SK-N-SH treated with all-trans-retinoic acid at 6 μM for 48 hours (cell line): ENCODE measurements around the gene TSC2.

Experiments used
- ATAC-seq: fragments of 200-7000 bp; cut with Tn5 transposase; 3 replicates; pipeline ENCODE4 v1.9.1; 2020; ENCODE audit warnings: mild to moderate bottlenecking, moderate library complexity
- ARNTL ChIP-seq: fragments of 450-650 bp; formaldehyde crosslinking; IDR thresholded peaks from 2 replicates; pipeline ENCODE4 v1.5.0; 2020; ENCODE audit warnings: low read depth, mild to moderate bottlenecking, moderate library complexity, borderline replicate concordance
- CREB5 ChIP-seq: fragments of 250-450 bp; sonication (Bioruptor Pico); IDR thresholded peaks from 2 replicates; pipeline ENCODE4 v1.5.1; 2020; ENCODE audit warnings: low read depth, mild to moderate bottlenecking, moderate library complexity
- CSRNP3 ChIP-seq: fragments of 250-450 bp; sonication (Bioruptor Pico); IDR thresholded peaks from 2 replicates; pipeline ENCODE4 v1.5.1; 2021; ENCODE audit warnings: mild to moderate bottlenecking, moderate library complexity
- ESRRG ChIP-seq: fragments of 250-450 bp; sonication (Bioruptor Pico); IDR thresholded peaks from 2 replicates; pipeline ENCODE4 v1.6.1; 2021; ENCODE audit warnings: mild to moderate bottlenecking
- GLIS3 ChIP-seq: fragments of 250-450 bp; sonication (Bioruptor Pico); IDR thresholded peaks from 2 replicates; pipeline ENCODE4 v1.5.0; 2020; ENCODE audit warnings: mild to moderate bottlenecking, moderate library complexity
- ISL1 ChIP-seq: fragments of 250-450 bp; sonication (Bioruptor Pico); IDR thresholded peaks from 2 replicates; pipeline ENCODE4 v2.1.2; 2022; ENCODE audit warnings: mild to moderate bottlenecking, moderate library complexity
- OSR1 ChIP-seq: fragments of 250-450 bp; sonication (Bioruptor Pico); IDR thresholded peaks from 2 replicates; pipeline ENCODE4 v1.8.0; 2022; ENCODE audit warnings: moderate library complexity, mild to moderate bottlenecking, inconsistent platforms
- PPARA ChIP-seq: fragments of 250-450 bp; sonication (Bioruptor Pico); IDR thresholded peaks from 2 replicates; pipeline ENCODE4 v1.5.0; 2020; ENCODE audit warnings: mild to moderate bottlenecking, borderline replicate concordance
- SNAI2 ChIP-seq: fragments of 250-450 bp; sonication (Bioruptor Pico); IDR thresholded peaks from 2 replicates; pipeline ENCODE4 v1.5.0; 2020; ENCODE audit warnings: mild to moderate bottlenecking, moderate library complexity
- TCF4 ChIP-seq: fragments of 250-450 bp; sonication (Bioruptor Pico); IDR thresholded peaks from 2 replicates; pipeline ENCODE4 v1.8.0; 2021; ENCODE audit warnings: mild to moderate bottlenecking, moderate library complexity, borderline replicate concordance
- TOX ChIP-seq: fragments of 250-450 bp; sonication (Bioruptor Pico); IDR thresholded peaks from 2 replicates; pipeline ENCODE4 v1.8.0; 2021; ENCODE audit warnings: mild to moderate bottlenecking, moderate library complexity, borderline replicate concordance
- TSHZ2 ChIP-seq: fragments of 250-450 bp; sonication (Bioruptor Pico); IDR thresholded peaks from 2 replicates; pipeline ENCODE4 v1.5.0; 2020; ENCODE audit warnings: mild to moderate bottlenecking, moderate library complexity
- ZC3H10 ChIP-seq: fragments of 250-450 bp; sonication (Bioruptor Pico); IDR thresholded peaks from 2 replicates; pipeline ENCODE4 v1.5.1; 2021; ENCODE audit warnings: mild to moderate bottlenecking, moderate library complexity
- ZFP3 ChIP-seq: fragments of 250-450 bp; sonication (Bioruptor Pico); IDR thresholded peaks from 2 replicates; pipeline ENCODE4 v1.5.0; 2020; ENCODE audit warnings: mild to moderate bottlenecking, moderate library complexity
- ZNF565 ChIP-seq: fragments of 450-650 bp; formaldehyde crosslinking; conservative IDR thresholded peaks from 2 replicates; pipeline ENCODE4 v1.5.0; 2020; ENCODE audit warnings: low read depth, mild to moderate bottlenecking, moderate library complexity
- ZNF70 ChIP-seq: fragments of 450-650 bp; formaldehyde crosslinking; IDR thresholded peaks from 2 replicates; pipeline ENCODE4 v1.5.0; 2020; ENCODE audit warnings: mild to moderate bottlenecking, moderate library complexity
- ZNF8 ChIP-seq: fragments of 450-650 bp; formaldehyde crosslinking; IDR thresholded peaks from 2 replicates; pipeline ENCODE4 v1.5.0; 2020; ENCODE audit warnings: mild to moderate bottlenecking, moderate library complexity
- TF ChIP-seq, protein P1 (sequence below): fragments of 250-450 bp; sonication (Bioruptor Pico); IDR thresholded peaks from 2 replicates; pipeline ENCODE4 v1.8.0; 2021; ENCODE audit warnings: low read depth, mild to moderate bottlenecking, moderate library complexity, borderline replicate concordance

Gene TSC2

GRCh38 chr16:2085669-2086068, 37.9 kb downstream of the TSC2 start (continued):
- TF ChIP-seq, protein P1, sequence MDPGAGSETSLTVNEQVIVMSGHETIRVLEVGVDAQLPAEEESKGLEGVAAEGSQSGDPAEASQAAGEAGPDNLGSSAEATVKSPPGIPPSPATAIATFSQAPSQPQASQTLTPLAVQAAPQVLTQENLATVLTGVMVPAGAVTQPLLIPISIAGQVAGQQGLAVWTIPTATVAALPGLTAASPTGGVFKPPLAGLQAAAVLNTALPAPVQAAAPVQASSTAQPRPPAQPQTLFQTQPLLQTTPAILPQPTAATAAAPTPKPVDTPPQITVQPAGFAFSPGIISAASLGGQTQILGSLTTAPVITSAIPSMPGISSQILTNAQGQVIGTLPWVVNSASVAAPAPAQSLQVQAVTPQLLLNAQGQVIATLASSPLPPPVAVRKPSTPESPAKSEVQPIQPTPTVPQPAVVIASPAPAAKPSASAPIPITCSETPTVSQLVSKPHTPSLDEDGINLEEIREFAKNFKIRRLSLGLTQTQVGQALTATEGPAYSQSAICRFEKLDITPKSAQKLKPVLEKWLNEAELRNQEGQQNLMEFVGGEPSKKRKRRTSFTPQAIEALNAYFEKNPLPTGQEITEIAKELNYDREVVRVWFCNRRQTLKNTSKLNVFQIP = no peak
- no peak for TF ChIP-seq CREB5 (CRISPR knock-in tag)

DNA sequence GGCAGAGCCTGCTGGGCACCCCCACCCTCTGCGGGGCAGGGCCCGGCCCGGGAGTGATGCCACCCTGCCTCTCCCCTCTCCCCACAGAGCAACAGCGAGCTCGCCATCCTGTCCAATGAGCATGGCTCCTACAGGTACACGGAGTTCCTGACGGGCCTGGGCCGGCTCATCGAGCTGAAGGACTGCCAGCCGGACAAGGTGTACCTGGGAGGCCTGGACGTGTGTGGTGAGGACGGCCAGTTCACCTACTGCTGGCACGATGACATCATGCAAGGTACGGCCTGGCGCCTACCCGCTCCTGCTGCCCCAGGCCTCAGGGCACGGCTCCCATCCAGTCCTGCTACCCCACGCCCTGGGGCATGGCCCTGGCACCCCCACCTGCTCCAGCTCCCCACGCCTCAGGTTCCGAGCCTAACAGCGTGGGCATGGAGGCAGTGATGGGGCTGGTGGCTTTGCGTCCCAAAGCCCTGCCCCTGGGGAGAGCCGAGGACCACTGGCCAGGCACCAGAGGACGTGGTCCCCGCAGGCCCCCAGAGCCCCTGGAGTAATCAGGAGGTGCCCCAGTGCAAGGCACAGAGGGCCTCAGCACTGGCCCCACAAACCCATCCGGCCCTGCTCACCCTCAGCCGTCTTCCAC, 38.4 kb downstream of the TSC2 start:
- no peak for ATAC-seq
- TF ChIP-seq ZFP3 (CRISPR knock-in tag) (no peak), CSRNP3 (CRISPR knock-in tag) (no peak), TOX (CRISPR knock-in tag) (no peak), TSHZ2 (CRISPR knock-in tag) (no peak), ARNTL (CRISPR knock-in tag) (no peak), SNAI2 (CRISPR knock-in tag) (no peak), TCF4 (CRISPR knock-in tag) (no peak), ZNF70 (CRISPR knock-in tag) (no peak), ISL1 (CRISPR knock-in tag) (no peak), ZNF565 (no peak)

DNA sequence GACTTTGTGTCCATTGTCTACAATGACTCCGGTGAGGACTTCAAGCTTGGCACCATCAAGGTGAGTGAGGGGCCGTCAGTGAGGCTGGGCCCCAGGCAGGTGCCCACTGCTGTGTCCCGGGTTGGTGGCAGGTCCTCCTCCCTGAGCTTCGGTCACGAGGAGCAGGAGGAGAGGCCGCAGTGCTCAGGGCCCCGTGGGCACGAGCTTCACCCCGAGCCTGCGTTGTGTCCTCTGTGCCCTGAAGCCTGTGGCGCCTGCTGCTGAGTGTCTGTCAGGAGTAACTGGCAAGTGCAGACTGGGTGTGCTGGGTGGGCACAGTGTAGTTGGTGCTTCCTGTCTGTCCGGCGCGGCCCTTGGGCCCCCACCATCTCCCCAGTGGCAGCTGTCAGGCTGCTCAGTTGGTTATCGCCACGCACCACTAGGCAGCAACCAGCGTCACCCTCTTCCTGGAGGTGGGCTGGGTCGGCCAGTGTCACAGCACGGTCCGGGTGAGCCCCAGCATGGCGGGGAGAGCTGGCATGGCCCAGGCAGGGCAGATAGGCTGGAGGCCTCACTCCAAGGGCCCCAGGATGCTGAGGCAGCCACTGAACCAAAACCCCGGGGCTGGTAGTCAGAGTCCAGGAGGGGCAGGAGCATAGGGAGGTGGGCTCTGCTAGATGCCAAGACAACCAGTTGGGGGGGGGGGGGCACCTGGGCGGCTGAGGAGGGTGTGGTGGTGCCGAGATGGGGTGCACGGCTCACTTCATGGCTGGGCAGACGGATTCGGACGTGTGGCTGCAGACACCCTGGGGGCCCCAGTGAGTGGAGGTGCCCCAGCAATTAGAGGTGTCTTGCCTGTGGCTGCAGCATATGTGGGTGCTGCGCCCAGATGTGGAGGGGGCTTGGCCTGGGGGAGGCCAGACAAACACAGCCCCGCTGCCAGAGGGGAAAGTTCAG, 39.3 kb downstream of the TSC2 start:
- ATAC-seq = no peak
- no peak for TF ChIP-seq GLIS3 (CRISPR knock-in tag)
- no peak for TF ChIP-seq CREB5 (CRISPR knock-in tag)
- TF ChIP-seq ESRRG (CRISPR knock-in tag) = no peak
- no peak for TF ChIP-seq OSR1 (CRISPR knock-in tag)
- TF ChIP-seq TCF4 (CRISPR knock-in tag) = no peak
- no peak for TF ChIP-seq ZC3H10
- TF ChIP-seq ZNF70 (CRISPR knock-in tag) = no peak
- no peak for TF ChIP-seq ZNF8
- TF ChIP-seq, protein P1 = no peak
- no peak for TF ChIP-seq TSHZ2 (CRISPR knock-in tag)
- TF ChIP-seq PPARA (CRISPR knock-in tag) = no peak
- TF ChIP-seq, all 23 proteins: peak for 0
